Subcutaneous adipose tissue (tissue), 4 donors: Measurements from ENCODE around the gene PLXNA4. TPM values are rescaled to one million over a fixed set of nuclear protein-coding genes. Genes with fewer than 3 reads are reported as not detected.

Source experiments
- total RNA-seq, 4 donors: library from RNA; depleted of rRNA; stranded (reverse); fragments of >200 nt; gene quantifications; one replicate each; pipeline ENCODE4 v1.1.0, GENCODE V29; 2016
- TF ChIP-seq, protein P1 (sequence below): fragments of 450-650 bp; IDR thresholded peaks from one replicate; pipeline ENCODE4 v1.5.1; 2016; ENCODE audit warnings: low read depth, mild to moderate bottlenecking, control low read depth, antibody characterized with exemption, moderate library complexity

Gene PLXNA4
- total RNA-seq, 4 donors from 2014 or later, result 30.2 to 112 (median 54.6) TPM

DNA sequence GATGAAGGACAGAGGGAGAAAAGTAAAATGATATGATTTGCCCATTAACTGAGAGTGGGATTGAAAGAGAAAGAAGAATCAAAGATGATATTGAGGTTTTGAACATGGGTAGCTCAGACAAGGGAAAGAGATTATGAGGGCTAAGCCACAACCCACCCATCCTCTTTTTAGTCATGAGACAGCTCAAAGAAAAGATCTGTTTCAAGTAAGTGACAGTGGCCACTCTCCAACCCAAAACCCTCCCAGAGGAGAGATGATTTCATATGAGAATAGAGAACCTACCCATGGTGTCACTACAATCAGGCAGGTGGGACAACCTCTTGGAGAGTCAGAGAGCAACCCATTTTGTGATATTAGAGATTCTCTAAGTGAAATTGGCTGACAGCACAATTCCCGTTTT is 32.2 kb downstream of the PLXNA4 start:
- TF ChIP-seq, protein P1, sequence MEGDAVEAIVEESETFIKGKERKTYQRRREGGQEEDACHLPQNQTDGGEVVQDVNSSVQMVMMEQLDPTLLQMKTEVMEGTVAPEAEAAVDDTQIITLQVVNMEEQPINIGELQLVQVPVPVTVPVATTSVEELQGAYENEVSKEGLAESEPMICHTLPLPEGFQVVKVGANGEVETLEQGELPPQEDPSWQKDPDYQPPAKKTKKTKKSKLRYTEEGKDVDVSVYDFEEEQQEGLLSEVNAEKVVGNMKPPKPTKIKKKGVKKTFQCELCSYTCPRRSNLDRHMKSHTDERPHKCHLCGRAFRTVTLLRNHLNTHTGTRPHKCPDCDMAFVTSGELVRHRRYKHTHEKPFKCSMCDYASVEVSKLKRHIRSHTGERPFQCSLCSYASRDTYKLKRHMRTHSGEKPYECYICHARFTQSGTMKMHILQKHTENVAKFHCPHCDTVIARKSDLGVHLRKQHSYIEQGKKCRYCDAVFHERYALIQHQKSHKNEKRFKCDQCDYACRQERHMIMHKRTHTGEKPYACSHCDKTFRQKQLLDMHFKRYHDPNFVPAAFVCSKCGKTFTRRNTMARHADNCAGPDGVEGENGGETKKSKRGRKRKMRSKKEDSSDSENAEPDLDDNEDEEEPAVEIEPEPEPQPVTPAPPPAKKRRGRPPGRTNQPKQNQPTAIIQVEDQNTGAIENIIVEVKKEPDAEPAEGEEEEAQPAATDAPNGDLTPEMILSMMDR, result no peak

DNA sequence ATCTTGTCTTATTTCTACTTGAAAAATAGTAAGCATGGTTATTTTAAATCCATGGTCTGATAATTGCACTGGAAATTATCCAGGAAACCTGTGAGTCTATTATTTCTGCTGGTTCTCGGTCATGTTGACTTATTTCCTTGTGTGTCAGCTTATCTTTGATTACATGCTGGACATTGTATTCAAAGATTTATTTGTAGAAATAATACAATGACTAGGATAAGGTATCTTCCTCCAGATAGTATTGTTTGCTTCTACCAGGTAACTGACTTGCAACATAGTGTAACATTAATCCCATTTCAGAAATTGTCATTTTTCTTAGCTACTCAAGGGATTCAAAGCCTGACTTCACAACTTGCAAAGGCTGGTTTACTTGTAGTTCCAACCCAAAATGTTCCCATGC is 33.4 kb downstream of the PLXNA4 start:
- TF ChIP-seq, protein P1, result no peak

DNA sequence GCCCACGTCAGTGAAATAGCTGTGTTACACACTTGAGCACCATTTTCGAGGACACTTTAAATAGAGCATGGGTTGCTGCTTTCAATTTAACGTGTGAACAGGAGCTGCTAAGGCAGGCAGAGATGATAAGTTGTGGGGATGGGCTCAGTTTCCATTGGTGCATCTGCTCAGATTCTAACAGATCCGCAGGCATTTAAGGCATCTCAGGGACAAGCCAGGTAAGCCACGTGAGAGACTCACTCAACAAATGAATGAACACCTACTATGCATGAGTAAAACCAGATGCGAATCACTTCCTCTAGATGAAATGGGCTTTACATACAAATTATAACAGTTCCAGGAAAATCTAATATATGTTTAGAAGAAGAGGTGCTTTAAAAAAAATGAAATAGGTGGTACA is 34.6 kb downstream of the PLXNA4 start:
- TF ChIP-seq, protein P1, result no peak

DNA sequence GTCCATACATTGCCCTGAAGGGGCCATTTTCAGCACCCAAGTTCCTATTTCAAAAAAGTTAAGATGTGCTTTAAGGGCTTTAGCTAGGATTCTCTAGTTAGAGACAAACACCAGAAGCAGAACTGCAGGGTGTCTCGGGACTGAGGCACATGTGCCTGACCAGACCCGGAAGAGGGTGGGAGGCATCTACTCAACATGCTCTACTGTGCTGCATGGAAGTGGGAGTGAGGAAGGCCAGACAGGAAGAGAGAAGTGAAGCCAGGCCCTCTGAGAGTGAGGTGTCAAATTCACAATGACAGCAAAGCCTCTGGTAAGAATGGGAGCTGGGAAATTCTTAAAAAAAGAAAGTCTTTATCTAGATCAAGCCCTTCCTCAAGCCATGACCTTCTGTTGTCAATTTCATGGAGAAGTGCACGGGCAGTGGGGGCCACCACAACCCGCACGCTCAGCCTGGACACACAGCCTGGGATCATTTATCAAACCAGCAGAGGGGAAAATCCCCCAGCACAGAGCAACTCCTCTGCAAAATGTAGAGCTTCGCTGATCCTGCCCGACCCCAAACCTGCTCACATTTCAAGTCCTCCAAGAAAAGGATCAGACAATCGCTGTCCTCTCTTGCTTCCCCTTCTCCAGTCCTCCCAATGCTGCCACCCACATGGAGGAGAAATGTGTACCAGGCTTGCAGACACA is 38.7 kb downstream of the PLXNA4 start:
- TF ChIP-seq, protein P1, result no peak

DNA sequence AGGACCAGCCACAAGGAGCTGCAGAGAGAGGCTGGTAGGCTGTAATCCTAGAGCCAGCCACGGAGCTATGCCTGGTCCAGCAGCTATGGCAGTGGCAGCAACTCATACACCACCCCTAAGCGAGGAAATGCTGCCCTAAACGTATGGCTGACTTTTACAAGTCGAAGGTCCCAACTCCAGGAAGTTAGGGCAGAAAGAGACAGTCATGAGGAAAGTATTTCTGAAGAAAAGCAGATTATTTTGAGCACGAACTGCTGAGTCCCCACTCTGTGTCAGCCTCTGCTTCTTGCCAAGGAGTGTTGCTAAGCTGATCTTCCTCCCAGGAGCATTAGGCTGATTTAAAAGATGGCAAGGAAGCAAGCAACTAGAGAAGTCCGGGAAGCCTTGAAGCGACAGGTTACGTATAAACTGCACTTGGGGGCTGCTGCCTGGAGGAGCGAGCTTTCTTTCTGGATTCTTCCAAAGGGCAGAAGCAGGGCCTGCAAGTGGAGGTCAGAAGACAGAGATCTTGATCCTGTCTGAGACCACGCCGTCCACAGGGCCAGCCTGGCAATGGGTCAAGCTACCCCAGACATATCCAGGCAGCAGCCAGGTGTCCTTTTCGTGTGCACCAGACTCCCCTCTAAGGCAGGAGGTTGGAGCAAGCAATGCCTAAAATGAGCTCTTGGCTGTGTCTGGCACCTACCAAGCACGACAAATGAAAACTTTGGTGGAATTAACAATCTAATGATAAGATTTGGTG is 39.4 kb downstream of the PLXNA4 start:
- TF ChIP-seq, protein P1, result no peak

DNA sequence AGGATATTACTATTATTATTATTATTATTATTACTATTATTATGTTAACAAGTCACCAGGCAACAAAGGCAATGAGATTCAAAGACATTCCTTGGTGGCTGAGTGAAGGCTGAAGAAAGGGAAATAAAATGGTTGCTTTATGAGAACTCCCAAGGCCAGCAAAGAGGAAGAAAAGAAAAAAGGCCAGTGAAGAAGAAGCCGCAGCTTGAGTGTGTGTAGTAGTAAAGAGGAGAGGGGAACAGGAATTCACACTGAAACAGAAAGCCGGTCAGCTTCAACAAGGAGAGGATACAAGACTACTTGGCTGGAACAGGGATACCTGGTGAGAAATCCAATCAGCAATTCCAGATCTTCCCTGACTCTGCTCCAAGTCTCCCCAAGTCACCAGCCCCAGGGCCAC is 42.4 kb downstream of the PLXNA4 start:
- TF ChIP-seq, protein P1, result no peak

DNA sequence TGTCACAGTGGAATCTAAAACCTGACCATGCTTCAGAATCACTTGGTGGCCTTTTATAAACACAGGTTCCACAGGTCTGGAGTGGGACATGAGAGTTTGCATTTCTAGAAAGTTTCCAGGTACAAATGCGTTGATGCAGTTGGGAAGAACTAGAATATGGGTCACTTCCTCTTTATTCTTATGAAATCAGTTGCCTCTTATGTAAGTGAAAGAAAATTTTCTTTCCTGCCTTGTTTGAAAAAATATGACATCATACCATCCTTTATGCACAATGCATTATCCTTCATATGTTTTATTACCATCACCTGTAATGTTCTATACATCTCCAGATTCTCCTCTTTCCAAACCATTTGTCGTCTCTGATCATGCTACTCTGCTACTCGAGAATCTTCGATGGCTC is 44.0 kb downstream of the PLXNA4 start:
- TF ChIP-seq, protein P1, result no peak
